Hematopoietic multipotent progenitor cell treated with erythropoietin and hydrocortisone succinate and interleukin-3 and kit ligand, for 6 days (in vitro differentiated cells): Measurements from ENCODE around the gene DTNB.
"Not testable (repeated sequence)": the region's sequence is repeated elsewhere in the genome, so short reads cannot be mapped to it uniquely, and the experiment has no call there.

Experiments
- DNase-seq: peaks from one replicate; pipeline ENCODE4 v3.0.0-alpha.2; 2015

DTNB gene

GRCh38 chr2:25682082-25682481, 8.7 kb upstream of the DTNB start:
- no peak for DNase-seq

- no peak for DNase-seq
These were observed 4.5 kb upstream of the DTNB start for GRCh38 chr2:25677877-25678276.

GRCh38 chr2:25674077-25674362, 643 bp upstream of the DTNB start:
- DNase-seq, result no peak

- peak; percentile 72 for DNase-seq
These were observed 680 bp downstream of the DTNB start for GRCh38 chr2:25672494-25673299.

GRCh38 chr2:25671622-25672021, 1.8 kb downstream of the DTNB start:
- no peak for DNase-seq

- no peak for DNase-seq
These were observed 3.9 kb downstream of the DTNB start for GRCh38 chr2:25669520-25669919.

- DNase-seq, result no peak
These were observed 7.2 kb downstream of the DTNB start for GRCh38 chr2:25666218-25666617.

GRCh38 chr2:25665429-25665828, 7.9 kb downstream of the DTNB start:
- not testable (repeated sequence) for DNase-seq

- DNase-seq, result no peak
These were observed 8.4 kb downstream of the DTNB start for GRCh38 chr2:25664965-25665307.

GRCh38 chr2:25664183-25664964, 9.0 kb downstream of the DTNB start:
- peak; percentile 86 for DNase-seq

- DNase-seq, result no peak
These were observed 18.1 kb downstream of the DTNB start for GRCh38 chr2:25655316-25655715.

- no peak for DNase-seq
These were observed 18.6 kb downstream of the DTNB start for GRCh38 chr2:25654801-25655200.

- DNase-seq, result no peak
These were observed 21.5 kb downstream of the DTNB start for GRCh38 chr2:25651782-25652455.

GRCh38 chr2:25651066-25651465, 22.3 kb downstream of the DTNB start:
- DNase-seq, result no peak

- no peak for DNase-seq
These were observed 23.1 kb downstream of the DTNB start for GRCh38 chr2:25650256-25650655.

GRCh38 chr2:25649786-25650185, 23.6 kb downstream of the DTNB start:
- no peak for DNase-seq

- no peak for DNase-seq
These were observed 31.1 kb downstream of the DTNB start for GRCh38 chr2:25642298-25642697.

- DNase-seq, result no peak
These were observed 33.7 kb downstream of the DTNB start for GRCh38 chr2:25639696-25640095.

GRCh38 chr2:25639131-25639530, 34.2 kb downstream of the DTNB start:
- no peak for DNase-seq

GRCh38 chr2:25635797-25636196, 37.6 kb downstream of the DTNB start:
- DNase-seq, result no peak

GRCh38 chr2:25633801-25634200, 39.6 kb downstream of the DTNB start:
- DNase-seq, result not testable (repeated sequence)

- DNase-seq, result no peak
These were observed 41.0 kb downstream of the DTNB start for GRCh38 chr2:25632396-25632795.

- DNase-seq, result no peak
These were observed 48.7 kb downstream of the DTNB start for GRCh38 chr2:25624635-25625034.

- DNase-seq, result no peak
These were observed 50.0 kb downstream of the DTNB start for GRCh38 chr2:25623361-25623760.
